HG02840 (cell line): ENCODE results near the gene MYL12B.
A peak's percentile ranks its signal among the peaks of the same experiment; 100 is the strongest.
"Not testable (repeated sequence)": the region's sequence is repeated elsewhere in the genome, so short reads cannot be mapped to it uniquely, and the experiment has no call there.

Experiments used
- ATAC-seq: cut with Tn5 transposase; IDR thresholded peaks from one replicate; pipeline ENCODE4 v1.9.1; 2021; ENCODE audit warnings: mild to moderate bottlenecking, moderate library complexity, moderate number of reproducible peaks; ENCODE audit not compliant: unreplicated experiment, low FRiP score

The MYL12B gene

DNA sequence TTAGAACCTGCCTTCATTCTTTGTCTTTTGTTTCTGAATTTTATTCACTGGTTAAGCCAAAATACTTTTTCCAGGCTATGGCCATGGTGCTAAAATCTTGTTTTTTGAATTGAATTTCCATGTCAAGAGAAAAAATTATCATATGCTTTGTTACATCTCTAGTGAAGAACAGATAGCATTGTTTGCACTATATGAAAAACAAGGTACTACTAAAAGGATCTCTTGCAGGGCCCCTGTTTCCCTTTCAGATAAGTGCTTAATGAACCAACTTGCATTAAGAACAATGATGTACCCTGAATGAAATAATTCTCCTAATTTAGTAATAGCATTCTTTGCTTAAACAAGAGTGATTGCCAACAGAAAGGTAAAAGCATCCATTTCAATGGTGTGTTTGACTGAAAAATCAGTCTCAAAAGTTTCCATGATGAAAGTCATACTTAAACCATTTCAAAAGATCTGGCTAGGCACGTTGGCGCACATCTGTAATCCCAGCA lies 4.3 kb upstream of the MYL12B start:
- ATAC-seq: no peak

DNA sequence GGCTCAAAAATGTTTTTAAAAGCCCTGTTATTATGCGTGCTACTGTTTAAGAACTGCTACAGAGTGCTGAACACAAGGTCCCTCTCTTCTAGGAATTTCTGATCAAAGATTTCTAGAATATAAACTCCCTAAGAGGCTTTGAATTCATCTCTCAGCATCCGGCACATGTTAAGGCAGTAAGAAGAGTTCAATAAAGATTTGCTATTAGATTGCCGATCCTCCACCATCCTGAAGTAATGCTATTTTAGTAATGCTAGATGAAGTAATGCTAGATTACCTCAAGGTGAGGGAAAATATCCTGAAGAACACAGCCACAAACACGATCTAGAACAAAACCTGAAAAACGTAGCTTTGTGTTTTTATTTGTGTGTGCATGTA lies 949 bp upstream of the MYL12B start:
- no peak for ATAC-seq

DNA sequence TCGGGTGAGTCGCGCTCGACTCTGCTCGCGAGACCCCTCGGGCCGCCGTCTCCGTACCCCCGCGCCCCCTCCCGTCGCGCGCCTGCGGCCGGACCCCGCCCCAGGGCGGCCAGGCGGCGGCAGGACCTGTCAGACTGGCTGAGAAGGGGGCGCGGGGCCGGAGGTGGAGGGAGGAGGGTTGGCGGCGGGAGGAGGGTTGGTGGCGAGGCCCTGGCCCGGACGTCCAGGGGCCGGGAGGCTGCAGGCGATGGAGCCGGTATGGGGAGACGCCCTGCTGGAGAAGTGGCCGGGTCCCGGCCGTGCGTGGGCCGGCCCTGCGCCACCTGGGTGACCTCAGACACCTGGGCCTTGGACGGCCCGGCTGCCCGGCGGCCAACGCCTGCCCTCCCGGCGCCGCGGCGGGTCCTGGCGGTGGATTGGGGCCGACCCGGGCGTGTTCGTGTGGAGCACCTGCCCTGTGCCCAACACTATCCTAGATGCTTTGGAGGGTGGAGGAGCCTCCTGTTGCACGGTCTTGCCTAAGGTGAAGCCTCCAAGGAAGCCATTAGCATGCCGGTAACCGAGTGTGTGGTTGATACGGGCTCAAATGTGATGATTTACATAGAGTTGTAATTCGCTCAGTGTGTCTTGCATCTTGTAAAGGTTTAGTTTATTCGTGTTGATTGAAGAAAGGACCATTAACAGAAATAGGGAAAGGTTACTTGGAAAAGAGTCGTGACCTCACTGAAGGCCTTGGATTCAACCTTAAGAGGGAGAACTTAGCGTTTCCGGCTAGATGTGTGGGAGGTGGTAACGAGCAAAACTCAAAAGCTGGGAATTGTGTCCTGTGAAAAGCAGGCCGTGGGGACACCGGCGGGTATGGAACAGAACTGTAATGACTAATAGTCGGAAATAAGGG lies 550 bp downstream of the MYL12B start:
- peak; percentile 25 for ATAC-seq

- no peak for ATAC-seq
Measured at GRCh38 chr18:3263132-3263700, 1.3 kb downstream of the MYL12B start.

- ATAC-seq: no peak
Measured at GRCh38 chr18:3264362-3264761, 2.4 kb downstream of the MYL12B start.

GRCh38 chr18:3265564-3266033 lies 3.7 kb downstream of the MYL12B start:
- no peak for ATAC-seq

- no peak for ATAC-seq
Measured at GRCh38 chr18:3266062-3266608, 4.2 kb downstream of the MYL12B start.

DNA sequence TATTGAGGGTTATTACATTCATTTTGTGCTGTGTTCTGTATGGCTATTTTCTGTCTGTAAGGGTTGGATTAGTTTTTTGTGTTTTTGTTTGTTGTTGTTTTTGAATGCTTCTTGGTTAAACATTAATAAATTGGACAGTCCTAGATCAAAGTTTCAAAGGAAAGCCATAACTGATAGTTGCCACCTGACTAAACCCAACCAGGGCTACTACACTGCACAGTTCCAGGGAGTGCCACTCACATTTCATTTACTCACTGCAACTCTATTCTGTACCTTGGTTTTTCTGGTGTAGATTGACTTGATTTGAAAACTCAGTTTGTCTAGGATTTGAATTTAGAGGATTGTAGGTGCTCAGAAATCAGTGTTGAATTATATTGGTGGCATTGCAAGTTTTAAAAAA lies 6.4 kb downstream of the MYL12B start:
- no peak for ATAC-seq

DNA sequence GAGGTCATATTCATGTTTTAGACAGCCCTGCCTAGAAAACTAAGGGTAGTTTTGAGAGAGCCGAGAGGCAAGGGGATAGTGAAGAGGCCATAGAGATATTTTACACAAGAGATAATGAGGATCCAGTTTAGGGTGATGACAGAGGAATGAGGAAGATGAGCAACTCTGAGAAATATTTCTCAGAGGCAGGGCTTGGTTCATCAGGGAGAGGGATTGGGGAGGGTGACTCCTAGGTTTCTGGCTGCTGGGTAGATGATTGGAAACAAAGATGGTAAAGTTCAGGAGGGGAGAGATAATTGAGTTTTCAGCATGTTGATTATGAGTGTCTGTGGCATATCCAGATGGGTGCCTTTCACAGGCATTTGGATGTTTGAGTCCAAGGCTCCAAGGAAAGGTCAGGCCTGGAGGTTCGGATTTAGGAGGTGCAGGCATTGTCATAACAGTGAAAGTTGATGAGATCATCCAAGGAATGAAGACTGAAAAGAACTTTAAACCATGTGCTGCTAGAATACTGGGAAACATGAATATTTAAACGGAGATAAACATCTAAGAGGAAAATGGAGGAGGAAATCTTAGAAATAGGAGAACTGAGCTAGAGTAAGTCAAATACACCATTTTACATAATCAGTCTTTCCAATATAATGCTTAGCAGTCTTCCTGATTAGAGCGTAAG lies 7.4 kb downstream of the MYL12B start:
- ATAC-seq: no peak

DNA sequence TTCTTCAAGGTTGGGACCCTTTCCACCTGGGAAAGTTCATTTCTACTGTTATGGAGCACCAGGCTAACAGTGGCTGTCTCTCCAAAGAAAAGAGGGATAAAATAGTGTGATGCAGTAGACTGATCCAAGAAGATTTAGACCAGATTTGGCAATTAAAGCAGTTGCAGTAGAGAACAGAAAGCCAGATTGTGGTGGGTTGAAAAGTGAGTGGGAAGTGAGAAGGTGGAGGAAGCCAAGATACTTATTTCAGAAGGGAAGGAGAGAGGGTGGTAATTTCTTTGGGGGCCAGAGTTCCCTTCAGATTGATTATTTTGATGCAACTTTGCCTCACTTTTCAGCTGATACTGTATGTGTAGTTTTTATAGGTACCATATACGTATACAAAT lies 8.0 kb downstream of the MYL12B start:
- ATAC-seq: no peak

- ATAC-seq: no peak
Measured at GRCh38 chr18:3273042-3273441, 11.1 kb downstream of the MYL12B start.

GRCh38 chr18:3277643-3278213 lies 15.8 kb downstream of the MYL12B start:
- ATAC-seq: not testable (repeated sequence)

GRCh38 chr18:3279201-3280185 lies 17.6 kb downstream of the MYL12B start:
- peak; percentile 72 for ATAC-seq

DNA sequence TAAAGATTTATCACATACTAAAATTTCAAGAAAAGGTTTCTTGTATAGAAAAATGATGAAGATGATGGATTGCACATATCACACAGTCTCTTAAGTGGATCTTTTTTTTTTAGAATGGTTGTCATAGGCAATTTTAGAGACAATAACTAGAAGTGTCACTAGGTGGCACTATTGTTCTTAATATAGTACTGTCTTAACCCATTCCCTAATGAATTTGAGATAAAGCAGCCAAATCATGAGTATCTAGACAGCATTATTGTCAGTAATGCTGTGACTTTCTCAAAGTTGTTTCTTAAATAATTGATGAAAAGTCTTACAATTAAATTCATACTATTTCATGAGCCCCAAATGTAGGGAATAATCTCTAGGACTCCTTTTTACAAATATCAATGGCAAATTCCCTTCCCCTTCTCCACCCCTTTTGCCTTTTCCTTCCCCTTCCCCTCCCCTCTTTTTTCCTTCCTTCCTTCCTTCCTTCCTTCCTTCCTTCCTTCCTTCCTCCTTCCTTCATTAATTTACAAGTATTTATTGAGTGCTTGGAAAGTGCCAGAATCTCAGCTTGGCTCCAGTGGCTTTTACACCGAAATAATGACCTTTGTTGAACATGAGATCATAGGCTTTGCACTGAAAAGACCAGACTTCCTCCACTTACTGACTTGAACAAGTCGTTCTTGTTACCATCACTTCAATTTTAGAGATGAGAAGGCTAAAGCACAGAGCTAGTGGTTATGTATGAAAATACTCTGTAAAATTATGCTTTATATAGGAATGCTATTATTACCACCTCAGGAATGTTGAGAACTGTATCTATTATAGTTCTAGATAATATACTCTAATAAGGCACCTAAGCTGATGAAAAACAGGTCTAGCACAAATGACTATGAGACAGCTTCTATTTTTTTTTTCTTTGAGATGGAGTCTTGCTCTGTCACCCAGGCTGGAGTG lies 19.8 kb downstream of the MYL12B start:
- no peak for ATAC-seq

DNA sequence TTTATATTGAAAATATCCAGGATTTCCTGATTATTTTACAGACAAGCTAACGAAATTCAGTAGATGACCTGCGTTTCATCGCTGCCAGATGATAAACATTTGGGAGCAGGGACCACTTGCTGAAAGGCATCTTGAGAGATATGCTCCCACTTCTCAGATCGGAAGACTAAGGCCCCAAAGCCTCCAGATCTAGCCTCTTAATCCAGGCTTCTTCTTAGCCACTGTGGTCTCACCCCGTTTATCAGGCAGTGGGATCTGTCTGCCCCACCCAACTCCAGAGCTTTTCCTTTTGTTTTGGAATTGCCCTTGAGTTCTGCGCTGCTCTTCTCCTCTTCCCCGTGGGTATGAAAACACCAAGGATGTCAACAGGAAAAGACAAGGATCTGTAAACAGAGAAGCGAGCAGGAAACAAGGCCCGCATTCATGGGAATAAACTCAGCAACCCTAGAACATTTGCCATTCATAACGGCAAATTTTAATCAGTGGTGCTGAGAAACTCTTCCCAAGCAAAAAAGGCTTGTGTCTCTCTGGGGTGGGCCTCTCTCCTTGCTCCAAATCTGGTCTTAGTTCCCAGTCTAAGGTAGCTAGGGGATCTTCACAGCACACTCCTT lies 21.4 kb downstream of the MYL12B start:
- ATAC-seq: no peak

DNA sequence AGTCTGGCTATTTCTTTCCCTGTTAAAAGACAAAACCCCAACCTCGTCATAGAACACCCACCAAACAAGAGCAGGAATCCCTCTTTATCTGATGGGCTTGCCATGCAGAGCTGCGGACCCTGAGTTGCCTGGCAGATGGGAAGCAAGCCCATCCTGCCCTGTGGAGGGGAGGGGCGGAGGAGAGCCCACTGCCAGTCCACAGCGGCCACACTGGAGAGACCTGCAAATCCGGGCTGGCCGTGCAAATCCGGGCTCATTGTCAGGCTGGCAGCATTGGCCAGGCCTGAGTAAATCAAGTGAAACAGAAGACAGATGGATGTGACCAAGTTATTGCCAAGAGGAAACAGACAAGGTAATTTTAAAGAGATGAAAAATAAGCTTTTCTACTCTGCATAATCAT lies 22.0 kb downstream of the MYL12B start:
- ATAC-seq: no peak

DNA sequence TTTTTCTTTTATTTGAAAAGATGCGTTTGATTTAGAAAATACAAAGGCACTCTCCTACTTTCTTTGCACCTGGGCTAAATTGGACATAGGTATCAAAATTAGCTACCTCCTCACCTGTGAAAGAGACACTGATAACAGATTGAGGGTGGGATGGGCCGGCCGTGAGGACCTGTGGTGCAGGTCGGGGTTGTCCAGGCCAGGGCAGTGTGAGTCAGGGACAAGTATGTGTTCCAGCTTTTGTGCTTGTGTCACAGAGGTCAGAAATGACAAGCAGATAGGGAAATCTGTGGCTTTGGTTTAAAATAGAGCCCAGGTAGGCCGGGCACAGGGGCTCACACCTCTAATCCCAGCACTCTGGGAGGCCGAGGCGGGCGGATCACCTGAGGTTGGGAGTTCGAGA lies 22.6 kb downstream of the MYL12B start:
- no peak for ATAC-seq

DNA sequence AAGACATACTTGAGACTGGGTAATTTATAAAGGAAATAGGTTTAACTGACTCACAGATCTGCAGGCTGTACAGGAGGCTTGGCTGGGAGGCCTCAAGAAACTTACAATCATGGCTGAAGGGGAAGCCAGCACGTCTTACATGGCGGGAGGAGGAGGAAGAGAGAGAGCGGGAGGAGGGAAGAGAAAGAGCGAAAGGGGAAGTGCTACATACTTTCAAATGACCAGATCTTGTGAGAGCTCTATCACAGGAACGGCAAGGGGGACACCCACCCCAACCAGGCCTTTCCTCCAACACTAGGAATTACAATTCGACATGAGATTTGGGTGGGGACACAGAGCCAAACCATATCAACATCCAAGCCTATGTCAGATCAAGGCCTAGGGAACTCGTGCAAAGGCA lies 24.2 kb downstream of the MYL12B start:
- no peak for ATAC-seq
